Measurements from ENCODE around the gene VPS8. TPM values are rescaled to one million over a fixed set of nuclear protein-coding genes. Genes with fewer than 3 reads are reported as not detected.
"Not testable (repeated sequence)": the region's sequence is repeated elsewhere in the genome, so short reads cannot be mapped to it uniquely, and the experiment has no call there.

Gene VPS8
- total RNA-seq, 1 donor from 2014 or later, result 59.4 TPM

- no peak for TF ChIP-seq CTCF (conservative IDR thresholded peaks at IDR 0.05)
- H3K4me3 Mint-ChIP-seq, result no peak overlapping the region
- no peaks in the 10 kb centered on the region for H3K27me3 Mint-ChIP-seq
- peaks cover 14% of the 10 kb centered on the region for H3K36me3 Mint-ChIP-seq
- H3K4me1 Mint-ChIP-seq (ENCODE audit: unreplicated experiment), result peaks cover 9% of the 10 kb centered on the region
- DNase-seq (ENCODE audit: extremely low spot score, unreplicated experiment), result no peak
- no peak overlapping the region for H3K27ac Mint-ChIP-seq
- no peaks in the 10 kb centered on the region for H3K9me3 Mint-ChIP-seq
Measured at GRCh38 chr3:184954251-184954650, 142.3 kb downstream of the VPS8 start.

GRCh38 chr3:184954851-184955250 is 142.9 kb downstream of the VPS8 start:
- not testable (repeated sequence) for H3K4me3 Mint-ChIP-seq; H3K27ac Mint-ChIP-seq; H3K27me3 Mint-ChIP-seq; H3K4me1 Mint-ChIP-seq (ENCODE audit: unreplicated experiment); H3K36me3 Mint-ChIP-seq; H3K9me3 Mint-ChIP-seq; DNase-seq (ENCODE audit: extremely low spot score, unreplicated experiment)

- Mint-ChIP-seq H3K27me3 (no peaks in the 10 kb centered on the region), H3K9me3 (no peaks in the 10 kb centered on the region), H3K27ac (no peak overlapping the region), H3K36me3 (peaks cover 23% of the 10 kb centered on the region), H3K4me1 (ENCODE audit: unreplicated experiment) (no peaks in the 10 kb centered on the region), H3K4me3 (no peak overlapping the region)
- DNase-seq (ENCODE audit: extremely low spot score, unreplicated experiment), result no peak
- TF ChIP-seq CTCF (conservative IDR thresholded peaks at IDR 0.05), result no peak
Measured at GRCh38 chr3:184965639-184966430, 153.9 kb downstream of the VPS8 start.

GRCh38 chr3:184968115-184968514 is 156.1 kb downstream of the VPS8 start:
- H3K9me3 Mint-ChIP-seq, result no peaks in the 10 kb centered on the region
- H3K27me3 Mint-ChIP-seq, result no peaks in the 10 kb centered on the region
- peaks cover 31% of the 10 kb centered on the region for H3K36me3 Mint-ChIP-seq
- no peak for TF ChIP-seq CTCF (conservative IDR thresholded peaks at IDR 0.05)
- no peak for DNase-seq (ENCODE audit: extremely low spot score, unreplicated experiment)
- H3K4me3 Mint-ChIP-seq, result no peak overlapping the region
- H3K27ac Mint-ChIP-seq, result no peak overlapping the region
- no peaks in the 10 kb centered on the region for H3K4me1 Mint-ChIP-seq (ENCODE audit: unreplicated experiment)

- Mint-ChIP-seq H3K36me3 (peaks cover 44% of the 10 kb centered on the region), H3K27ac (no peak overlapping the region), H3K4me1 (ENCODE audit: unreplicated experiment) (no peaks in the 10 kb centered on the region), H3K4me3 (no peak overlapping the region), H3K27me3 (no peaks in the 10 kb centered on the region), H3K9me3 (peaks cover 4% of the 10 kb centered on the region)
- DNase-seq (ENCODE audit: extremely low spot score, unreplicated experiment), result no peak
- TF ChIP-seq CTCF (conservative IDR thresholded peaks at IDR 0.05), result no peak
Measured at GRCh38 chr3:184970186-184970585, 158.2 kb downstream of the VPS8 start.

- no peak for DNase-seq (ENCODE audit: extremely low spot score, unreplicated experiment)
- peaks cover 14% of the 10 kb centered on the region for H3K4me1 Mint-ChIP-seq (ENCODE audit: unreplicated experiment)
- H3K9me3 Mint-ChIP-seq, result peaks cover 14% of the 10 kb centered on the region
- TF ChIP-seq CTCF (conservative IDR thresholded peaks at IDR 0.05), result no peak
- H3K4me3 Mint-ChIP-seq, result no peak overlapping the region
- H3K27ac Mint-ChIP-seq, result no peak overlapping the region
- no peaks in the 10 kb centered on the region for H3K27me3 Mint-ChIP-seq
- H3K36me3 Mint-ChIP-seq, result peaks cover 57% of the 10 kb centered on the region
Measured at GRCh38 chr3:184977796-184978195, 165.8 kb downstream of the VPS8 start.
